GM08714 (cell line): ENCODE data around the gene SLC5A2.
"Not testable (repeated sequence)": the region's sequence is repeated elsewhere in the genome, so short reads cannot be mapped to it uniquely, and the experiment has no call there.

ENCODE experiments used
- H3K4me3 ChIP-seq: fragments of 200-500 bp; sonication (Bioruptor generic); 2 replicates; pipeline ENCODE4 v1.5.1; 2014; ENCODE audit warnings: mild to moderate bottlenecking, low read length, inconsistent platforms
- ZNF274 ChIP-seq: IDR thresholded peaks from 2 replicates; pipeline ENCODE4 v1.6.1; 2012; ENCODE audit warnings: mild to moderate bottlenecking, low read depth, low read length

The SLC5A2 gene

DNA sequence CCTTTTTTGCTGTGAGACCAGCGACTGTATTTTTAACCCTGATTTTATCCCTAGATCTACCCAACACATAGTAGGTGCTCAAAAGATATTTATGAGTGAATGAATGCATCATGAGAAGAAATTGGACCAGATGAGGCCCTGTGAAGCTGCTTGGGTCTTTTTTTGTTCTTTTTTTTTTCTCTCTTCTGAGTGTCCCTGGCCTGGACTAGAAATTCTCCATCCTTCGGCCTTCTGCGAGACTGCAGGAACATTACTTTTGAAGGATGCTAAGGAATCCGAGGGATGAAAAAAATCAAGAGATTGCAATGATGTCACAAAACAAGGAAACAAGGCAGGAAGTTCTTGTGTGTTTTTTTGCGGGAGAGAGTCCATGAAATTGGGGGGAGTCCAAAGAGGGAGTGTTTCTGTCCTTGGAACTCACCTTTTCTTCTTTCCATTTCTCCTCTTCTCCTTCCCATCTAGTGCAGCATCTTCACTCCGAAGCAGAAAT, 25.8 kb downstream of the SLC5A2 start:
- no peak for TF ChIP-seq ZNF274
- H3K4me3 ChIP-seq: peak overlapping the region; percentile 95

- no peak for TF ChIP-seq ZNF274
- no peak overlapping the region for H3K4me3 ChIP-seq
These were observed 30.2 kb downstream of the SLC5A2 start for GRCh38 chr16:31513126-31513525.

DNA sequence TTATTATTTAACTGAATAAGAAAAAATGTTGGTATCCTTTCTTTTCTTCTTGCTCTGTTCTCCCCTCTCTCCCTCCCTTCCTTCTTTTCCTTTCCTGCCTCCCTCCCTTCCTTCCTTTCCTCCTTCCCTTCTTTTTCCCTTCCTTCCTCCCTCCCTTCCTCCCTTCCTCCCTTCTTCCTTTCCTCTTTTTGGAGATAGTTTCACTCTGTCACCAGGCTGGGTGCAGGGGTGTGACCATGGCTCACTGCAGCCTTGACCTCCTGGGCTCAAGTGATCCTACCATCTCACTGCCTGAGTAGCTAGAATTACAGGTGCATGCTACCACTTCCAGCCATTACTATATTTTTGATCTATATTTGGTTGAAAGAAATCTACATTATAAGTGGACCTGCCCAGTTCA, 31.0 kb downstream of the SLC5A2 start:
- no peak for TF ChIP-seq ZNF274
- H3K4me3 ChIP-seq: no peak overlapping the region

DNA sequence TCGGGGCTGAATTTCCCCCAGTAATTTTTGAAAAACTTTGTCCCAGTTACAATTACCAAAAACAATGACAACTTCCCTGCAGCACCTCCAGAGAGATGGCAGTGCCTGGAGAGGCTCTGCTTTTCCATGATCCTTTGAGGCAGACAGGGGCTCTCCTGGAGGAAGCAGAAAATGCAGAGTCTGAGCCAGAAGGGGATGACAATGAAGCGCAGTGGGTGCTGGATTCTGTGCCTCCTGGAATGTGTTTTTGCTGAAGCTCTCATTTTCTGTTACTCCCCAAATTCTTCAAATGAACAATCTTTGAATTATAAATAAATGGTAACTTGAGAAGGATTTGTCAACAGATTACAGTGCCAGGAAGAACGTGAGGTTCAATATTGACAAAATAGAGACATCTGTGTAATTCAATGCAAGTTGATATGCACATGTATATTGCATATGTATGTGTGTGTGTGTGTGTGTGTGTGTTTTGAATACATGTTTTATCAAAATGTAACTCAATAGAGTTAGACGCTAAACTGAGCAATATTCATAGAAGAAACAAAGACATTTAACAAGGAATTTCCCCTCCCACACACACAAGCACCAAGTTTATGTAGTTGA, 35.0 kb downstream of the SLC5A2 start:
- TF ChIP-seq ZNF274: no peak
- H3K4me3 ChIP-seq: no peak overlapping the region

GRCh38 chr16:31519759-31520431, 37.0 kb downstream of the SLC5A2 start:
- TF ChIP-seq ZNF274: no peak
- H3K4me3 ChIP-seq: no peak overlapping the region

GRCh38 chr16:31521368-31521767, 38.4 kb downstream of the SLC5A2 start:
- no peak overlapping the region for H3K4me3 ChIP-seq
- TF ChIP-seq ZNF274: no peak

DNA sequence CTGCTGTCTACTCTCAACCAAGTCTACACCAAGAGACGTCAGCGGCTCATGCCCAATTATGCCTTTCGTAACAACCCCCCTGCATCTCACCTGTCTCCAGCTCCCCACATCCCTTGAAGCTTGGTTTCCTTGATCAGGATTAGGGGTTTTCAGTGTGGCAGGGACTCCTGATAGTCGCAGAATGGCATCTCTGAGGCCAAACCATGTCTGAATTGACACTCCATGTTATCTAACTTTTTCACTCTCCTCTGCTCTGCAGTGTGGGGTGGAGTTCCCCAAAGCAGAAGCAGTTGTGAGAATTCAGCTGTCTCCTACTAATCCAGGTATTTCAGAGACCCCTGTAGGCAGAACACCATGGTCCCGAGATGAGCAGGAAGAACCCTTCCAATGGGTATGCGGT, 39.1 kb downstream of the SLC5A2 start:
- TF ChIP-seq ZNF274: no peak
- no peak overlapping the region for H3K4me3 ChIP-seq

- not testable (repeated sequence) for H3K4me3 ChIP-seq
These were observed 40.8 kb downstream of the SLC5A2 start for GRCh38 chr16:31523768-31524167.

DNA sequence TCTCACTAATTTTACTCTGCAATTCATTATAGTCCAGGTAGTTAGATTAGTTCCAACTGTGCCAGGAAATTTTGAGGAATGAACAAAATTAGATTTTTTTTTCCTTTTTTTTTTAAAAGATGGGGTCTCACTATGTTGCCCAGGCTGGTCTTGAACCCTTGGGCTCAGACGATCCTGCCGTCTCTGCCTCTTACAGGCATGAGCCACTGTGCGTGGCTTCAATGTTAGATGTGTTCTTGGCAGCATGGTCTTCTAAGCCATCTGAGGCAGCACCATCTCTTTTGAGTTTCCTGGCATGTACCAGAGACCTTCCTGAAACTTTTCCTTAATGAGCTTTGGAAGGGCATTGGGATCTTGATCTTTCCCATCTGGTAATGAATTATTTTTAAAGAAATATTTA, 42.2 kb downstream of the SLC5A2 start:
- TF ChIP-seq ZNF274: no peak
- no peak overlapping the region for H3K4me3 ChIP-seq

- H3K4me3 ChIP-seq: no peak within 1 kb of the TSS
- no peak for TF ChIP-seq ZNF274
These were observed 44.9 kb downstream of the SLC5A2 start, which contains the start of gene AHSP for GRCh38 chr16:31527734-31528274. Gene AHSP, plus strand, starts transcription at chr16:31527900. Its CDS starts 240 bp downstream, at chr16:31528140.

GRCh38 chr16:31528523-31529107, 45.7 kb downstream of the SLC5A2 start:
- TF ChIP-seq ZNF274: no peak
- no peak overlapping the region for H3K4me3 ChIP-seq

- no peak for TF ChIP-seq ZNF274
These were observed 46.4 kb downstream of the SLC5A2 start for GRCh38 chr16:31529108-31529936.

GRCh38 chr16:31529937-31530312, 47.0 kb downstream of the SLC5A2 start:
- no peak for TF ChIP-seq ZNF274

More at GRCh38 chr16:31529108-31529936, 46.4 kb downstream of the SLC5A2 start:
- no peak overlapping the region for H3K4me3 ChIP-seq

GRCh38 chr16:31530405-31530804, 47.5 kb downstream of the SLC5A2 start:
- no peak for TF ChIP-seq ZNF274
- H3K4me3 ChIP-seq: no peak overlapping the region

More at GRCh38 chr16:31529937-31530312, 47.0 kb downstream of the SLC5A2 start:
- H3K4me3 ChIP-seq: no peak overlapping the region
